PC-9 (cell line): ENCODE measurements around the gene FEV. TPM values are rescaled to one million over a fixed set of nuclear protein-coding genes. Genes with fewer than 3 reads are reported as not detected.

ENCODE experiments used
- BruUV-seq: library from RNA; stranded (reverse); fragments of 400-500 nt; replicated peaks from 2 replicates; lab custom pipeline; 2021; lab: Mats Ljungman, UMichigan
- CTCF ChIA-PET: fragments of 300-600 bp; sonication (Branson Sonifier 250); formaldehyde crosslinking; loops from one replicate; lab custom pipeline; 2022; ENCODE audit warnings: antibody characterized with exemption; lab: Charles Lee
- POLR2A ChIA-PET: fragments of 300-600 bp; sonication (Branson Sonifier 250); formaldehyde crosslinking; loops from one replicate; lab custom pipeline; 2022; ENCODE audit warnings: antibody characterized with exemption; ENCODE audit not compliant: unreplicated experiment; lab: Charles Lee
- DNase-seq, 2 experiments: peaks; one replicate each; pipeline versions ENCODE4 v3.0.0 to v3.0.0-alpha.2; 2015 to 2022; ENCODE audit warnings: mixed read lengths in 1 of 2
- H2AFZ ChIP-seq: fragments of 200-600 bp; sonication (generic); 2 replicates; pipeline ENCODE4 v1.8.1; 2017; ENCODE audit warnings: antibody characterized with exemption
- H3F3A ChIP-seq: fragments of 200-600 bp; sonication (generic); 2 replicates; pipeline ENCODE4 v1.8.1; 2017; ENCODE audit warnings: antibody characterized with exemption, mild to moderate bottlenecking, low read depth; ENCODE audit not compliant: insufficient read depth
- H3K27ac ChIP-seq: fragments of 200-600 bp; sonication (generic); 2 replicates; pipeline ENCODE4 v1.6.1; 2016; ENCODE audit warnings: mixed run types
- H3K27me3 ChIP-seq: fragments of 200-600 bp; sonication (generic); 2 replicates; pipeline ENCODE4 v1.6.1; 2016; ENCODE audit warnings: low read depth, mixed run types; ENCODE audit not compliant: insufficient read depth
- H3K36me3 ChIP-seq: fragments of 200-600 bp; sonication (generic); 2 replicates; pipeline ENCODE4 v1.6.1; 2016; ENCODE audit warnings: low read depth, mixed run types
- H3K4me1 ChIP-seq: fragments of 200-600 bp; sonication (generic); replicated peaks from 2 replicates; pipeline ENCODE4 v1.6.1; 2016; ENCODE audit warnings: mixed run types; ENCODE audit not compliant: insufficient read depth
- H3K4me2 ChIP-seq: fragments of 200-600 bp; sonication (generic); 2 replicates; pipeline ENCODE4 v1.6.1; 2017; ENCODE audit warnings: mixed run types
- H3K4me3 ChIP-seq: fragments of 200-600 bp; sonication (generic); 2 replicates; pipeline ENCODE4 v1.6.1; 2016; ENCODE audit warnings: mixed run types
- H3K79me2 ChIP-seq: fragments of 200-600 bp; sonication (generic); 2 replicates; pipeline ENCODE4 v1.6.1; 2017; ENCODE audit warnings: low read depth, mixed run types
- H3K9me2 ChIP-seq: fragments of 200-600 bp; sonication (generic); 2 replicates; pipeline ENCODE4 v1.8.1; 2017; ENCODE audit warnings: mild to moderate bottlenecking; ENCODE audit not compliant: insufficient read depth
- H3K9me3 ChIP-seq: fragments of 200-600 bp; sonication (generic); 2 replicates; pipeline ENCODE4 v1.8.1; 2016; ENCODE audit warnings: low read depth; ENCODE audit not compliant: insufficient read depth
- H4K20me1 ChIP-seq: fragments of 200-600 bp; sonication (generic); 2 replicates; pipeline ENCODE4 v1.8.1; 2017; ENCODE audit not compliant: insufficient read depth
- EZH2 ChIP-seq: fragments of 200-600 bp; sonication (generic); IDR thresholded peaks from 2 replicates; pipeline ENCODE4 v1.8.0; 2017; ENCODE audit warnings: antibody characterized with exemption, low read depth
- intact Hi-C: fragments of 100-400 bp; cut with micrococcal nuclease; formaldehyde crosslinking; loops from one replicate; pipeline ENCODE4 v1.10.0; 2022; ENCODE audit not compliant: unreplicated experiment
- total RNA-seq: library from RNA; stranded (reverse); gene quantifications from 2 replicates; pipeline ENCODE4 v1.2.3, GENCODE V29; 2021
- TF ChIP-seq, protein P1 (sequence below): fragments of 200-600 bp; sonication (generic); conservative IDR thresholded peaks from 2 replicates; pipeline ENCODE4 v1.6.1; 2017; ENCODE audit warnings: mixed run types, antibody characterized with exemption, mild to moderate bottlenecking, moderate library complexity

Gene FEV
- total RNA-seq, 1 experiment from 2014 or later = not detected

DNA sequence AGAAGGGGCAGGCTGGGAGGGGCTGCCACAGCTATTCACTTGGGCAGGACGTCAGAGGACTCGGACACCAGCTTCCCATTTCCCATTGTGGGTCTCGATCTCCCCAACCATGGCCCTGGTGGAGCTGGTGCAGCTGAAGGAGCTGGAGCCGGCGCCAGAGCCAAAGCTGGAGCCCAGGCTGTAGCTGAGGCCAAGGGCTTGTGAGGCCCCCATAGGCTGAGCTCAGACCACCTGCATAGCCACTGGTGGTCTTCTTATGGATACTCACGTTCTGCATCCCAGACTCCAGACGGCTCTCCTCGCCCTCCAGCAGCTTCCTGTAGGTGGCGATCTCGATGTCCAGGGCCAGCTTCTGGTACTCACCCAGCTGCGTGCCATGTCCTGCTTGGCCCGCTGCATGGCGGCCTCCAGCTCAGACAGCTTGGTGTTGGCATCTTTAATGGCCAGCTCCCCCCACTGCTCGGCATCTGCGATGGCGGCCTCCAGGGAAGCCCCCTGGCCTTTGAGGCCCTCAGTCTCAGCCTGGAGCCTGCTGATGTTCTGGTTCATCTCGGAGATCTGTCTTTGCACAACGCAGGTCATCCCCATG, 31.5 kb downstream of the FEV start:
- no peak for DNase-seq
- H2AFZ ChIP-seq = no peak overlapping the region
- H3K9me3 ChIP-seq = no peaks in the 10 kb centered on the region
- no peak overlapping the region for H3K27ac ChIP-seq
- H3K27me3 ChIP-seq = no peaks in the 10 kb centered on the region
- peaks cover 7% of the 10 kb centered on the region; the same call in 1 of the 2 replicates for H3K4me1 ChIP-seq
- CTCF ChIA-PET = interaction anchor here (0.5 kb wide), 1 partner anchor 43 kb away, joined by 3 read pairs; no protein-coding TSS in a partner anchor
- no peak overlapping the region for H3K4me2 ChIP-seq
- no peak overlapping the region for H3K4me3 ChIP-seq
- no peak for TF ChIP-seq EZH2
- TF ChIP-seq, protein P1, sequence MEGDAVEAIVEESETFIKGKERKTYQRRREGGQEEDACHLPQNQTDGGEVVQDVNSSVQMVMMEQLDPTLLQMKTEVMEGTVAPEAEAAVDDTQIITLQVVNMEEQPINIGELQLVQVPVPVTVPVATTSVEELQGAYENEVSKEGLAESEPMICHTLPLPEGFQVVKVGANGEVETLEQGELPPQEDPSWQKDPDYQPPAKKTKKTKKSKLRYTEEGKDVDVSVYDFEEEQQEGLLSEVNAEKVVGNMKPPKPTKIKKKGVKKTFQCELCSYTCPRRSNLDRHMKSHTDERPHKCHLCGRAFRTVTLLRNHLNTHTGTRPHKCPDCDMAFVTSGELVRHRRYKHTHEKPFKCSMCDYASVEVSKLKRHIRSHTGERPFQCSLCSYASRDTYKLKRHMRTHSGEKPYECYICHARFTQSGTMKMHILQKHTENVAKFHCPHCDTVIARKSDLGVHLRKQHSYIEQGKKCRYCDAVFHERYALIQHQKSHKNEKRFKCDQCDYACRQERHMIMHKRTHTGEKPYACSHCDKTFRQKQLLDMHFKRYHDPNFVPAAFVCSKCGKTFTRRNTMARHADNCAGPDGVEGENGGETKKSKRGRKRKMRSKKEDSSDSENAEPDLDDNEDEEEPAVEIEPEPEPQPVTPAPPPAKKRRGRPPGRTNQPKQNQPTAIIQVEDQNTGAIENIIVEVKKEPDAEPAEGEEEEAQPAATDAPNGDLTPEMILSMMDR = no peak; the same call in 1 of the 2 replicates
- H4K20me1 ChIP-seq = no peaks in the 10 kb centered on the region
- POLR2A ChIA-PET = no interaction called here
- BruUV-seq = no TSS peak
- H3K79me2 ChIP-seq = no peaks in the 10 kb centered on the region
- no peaks in the 10 kb centered on the region for H3K9me2 ChIP-seq
- intact Hi-C loops = no loop called here
- peaks cover 7% of the 10 kb centered on the region; the same call in 1 of the 2 replicates for H3F3A ChIP-seq
- no peaks in the 10 kb centered on the region for H3K36me3 ChIP-seq

DNA sequence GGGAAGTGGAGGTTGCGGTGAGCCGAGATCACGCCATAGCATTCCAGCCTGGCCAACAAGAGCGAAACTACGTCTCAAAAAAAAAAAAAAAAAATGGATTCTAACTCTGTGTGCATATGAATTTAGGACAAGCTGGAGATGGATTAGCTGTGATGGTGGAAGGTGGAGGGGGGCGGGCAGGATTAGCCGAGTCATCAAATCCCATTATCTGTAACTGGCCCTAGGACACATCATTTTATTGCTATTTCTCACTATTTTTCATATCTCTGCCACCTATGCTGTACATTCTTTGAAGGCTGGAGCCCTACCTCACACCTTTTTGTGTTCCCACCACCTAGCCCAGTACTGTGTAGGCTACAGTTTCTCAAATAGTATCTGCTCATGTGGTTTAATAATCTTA, 32.8 kb downstream of the FEV start:
- POLR2A ChIA-PET = no interaction called here
- Histone ChIP-seq H3K27me3 (no peaks in the 10 kb centered on the region), H3K36me3 (no peaks in the 10 kb centered on the region), H3K9me3 (no peaks in the 10 kb centered on the region), H4K20me1 (no peaks in the 10 kb centered on the region), H3K4me3 (no peak overlapping the region), H3K4me2 (no peak overlapping the region), H3K9me2 (no peaks in the 10 kb centered on the region), H3K4me1 (peaks cover 7% of the 10 kb centered on the region; the same call in 1 of the 2 replicates), H3F3A (no peaks in the 10 kb centered on the region), H2AFZ (no peak overlapping the region), H3K27ac (no peak overlapping the region), H3K79me2 (no peaks in the 10 kb centered on the region)
- TF ChIP-seq, protein P1 = no peak
- no peak for TF ChIP-seq EZH2
- intact Hi-C loops = no loop called here
- BruUV-seq = no TSS peak
- DNase-seq = no peak
- CTCF ChIA-PET = no interaction called here

DNA sequence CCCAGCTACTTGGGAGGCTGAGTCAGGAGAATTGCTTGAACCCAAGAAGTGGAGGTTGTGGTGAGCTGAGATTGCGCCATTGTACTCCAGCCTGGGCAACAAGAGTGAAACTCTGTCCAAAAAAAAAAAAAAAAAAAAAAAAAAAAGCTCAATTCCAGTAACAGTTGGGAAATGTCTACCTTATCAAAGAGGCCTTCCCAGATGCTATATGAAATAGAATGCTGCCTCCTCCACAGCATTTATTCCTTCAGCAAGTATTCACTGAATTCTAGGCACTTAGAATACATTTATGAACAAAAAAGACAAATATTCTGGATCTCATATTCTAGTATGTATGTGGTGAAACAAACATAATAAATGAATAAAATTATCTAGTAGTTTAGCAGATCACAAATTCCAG, 38.4 kb downstream of the FEV start:
- Histone ChIP-seq H3K9me3 (no peaks in the 10 kb centered on the region), H3K27me3 (no peaks in the 10 kb centered on the region), H3K9me2 (no peaks in the 10 kb centered on the region), H3K79me2 (no peaks in the 10 kb centered on the region), H3K27ac (no peak overlapping the region), H3K4me1 (peaks cover 7% of the 10 kb centered on the region; the same call in 1 of the 2 replicates), H3K36me3 (no peaks in the 10 kb centered on the region), H4K20me1 (no peaks in the 10 kb centered on the region), H3F3A (no peaks in the 10 kb centered on the region), H2AFZ (no peak overlapping the region), H3K4me3 (no peak overlapping the region), H3K4me2 (no peak overlapping the region)
- TF ChIP-seq, protein P1 = no peak
- no peak for TF ChIP-seq EZH2
- intact Hi-C loops = no loop called here
- no peak for DNase-seq
- BruUV-seq = no TSS peak
- ChIA-PET POLR2A (no interaction called here), CTCF (interaction anchor here (0.6 kb wide), 3 partner anchors 11 to 155 kb away, joined by 3 to 6 read pairs (median 6); no protein-coding TSS in a partner anchor)
